Neural progenitor cell (in vitro differentiated cells): Measurements from ENCODE around the gene FOXK2. TPM values are rescaled to one million over a fixed set of nuclear protein-coding genes. Genes with fewer than 3 reads are reported as not detected.

Experiments used
- DNase-seq: peaks from one replicate; pipeline ENCODE4 v3.0.0-alpha.2; 2016; ENCODE audit warnings: low spot score
- H2AFZ ChIP-seq: fragments of 200-600 bp; sonication (generic); replicated peaks from 2 replicates; pipeline ENCODE4 v1.6.1; 2016; ENCODE audit warnings: antibody characterized with exemption
- H3F3A ChIP-seq: fragments of 200-600 bp; sonication (generic); 2 replicates; pipeline ENCODE4 v1.6.1; 2016; ENCODE audit warnings: antibody characterized with exemption, low read depth
- H3K27ac ChIP-seq: fragments of 200-600 bp; sonication (generic); 2 replicates; pipeline ENCODE4 v1.5.1; 2016; ENCODE audit warnings: mild to moderate bottlenecking
- H3K27me3 ChIP-seq: fragments of 200-600 bp; sonication (generic); 2 replicates; pipeline ENCODE4 v1.6.1; 2016; ENCODE audit warnings: mild to moderate bottlenecking, moderate library complexity
- H3K36me3 ChIP-seq: fragments of 200-600 bp; sonication (generic); 2 replicates; pipeline ENCODE4 v1.5.1; 2016
- H3K4me1 ChIP-seq: fragments of 200-600 bp; sonication (generic); 2 replicates; pipeline ENCODE4 v1.6.1; 2016; ENCODE audit warnings: mixed run types
- H3K4me2 ChIP-seq: fragments of 200-600 bp; sonication (generic); 2 replicates; pipeline ENCODE4 v1.6.1; 2016
- H3K4me3 ChIP-seq: fragments of 200-600 bp; sonication (generic); 2 replicates; pipeline ENCODE4 v1.5.1; 2016
- H3K79me2 ChIP-seq: fragments of 200-600 bp; sonication (generic); 2 replicates; pipeline ENCODE4 v1.6.1; 2016; ENCODE audit warnings: low read depth
- H3K9ac ChIP-seq: fragments of 200-600 bp; sonication (generic); 2 replicates; pipeline ENCODE4 v1.6.1; 2016
- H3K9me3 ChIP-seq: fragments of 200-600 bp; sonication (generic); 2 replicates; pipeline ENCODE4 v1.5.1; 2016; ENCODE audit warnings: low read depth
- H4K20me1 ChIP-seq: fragments of 200-600 bp; sonication (generic); 2 replicates; pipeline ENCODE4 v1.6.1; 2016; ENCODE audit warnings: low read depth
- H3K27ac Mint-ChIP-seq: 3 replicates; pipeline ENCODE4 v1.8.0; 2021; ENCODE audit warnings: mixed read lengths
- H3K27me3 Mint-ChIP-seq: 2 replicates; pipeline ENCODE4 v1.8.0; 2022; ENCODE audit warnings: low read depth, mild to moderate bottlenecking, inconsistent platforms, moderate library complexity, mixed read lengths; ENCODE audit not compliant: insufficient read depth
- H3K36me3 Mint-ChIP-seq: 3 replicates; pipeline ENCODE4 v1.8.0; 2021; ENCODE audit warnings: mixed read lengths
- H3K4me1 Mint-ChIP-seq: 3 replicates; pipeline ENCODE4 v1.8.0; 2021; ENCODE audit warnings: mixed read lengths
- H3K4me3 Mint-ChIP-seq: 3 replicates; pipeline ENCODE4 v1.8.0; 2021; ENCODE audit warnings: mild to moderate bottlenecking, moderate library complexity, mixed read lengths
- H3K9me3 Mint-ChIP-seq: 3 replicates; pipeline ENCODE4 v1.8.0; 2020; ENCODE audit warnings: mixed read lengths
- CTCF ChIP-seq: fragments of 200-600 bp; sonication (generic); IDR thresholded peaks from 2 replicates; pipeline ENCODE4 v1.5.1; 2017; ENCODE audit warnings: antibody characterized with exemption, mild to moderate bottlenecking
- EZH2 ChIP-seq: fragments of 200-600 bp; sonication (generic); IDR thresholded peaks from 2 replicates; pipeline ENCODE4 v1.6.1; 2017; ENCODE audit warnings: antibody characterized with exemption, mild to moderate bottlenecking, moderate library complexity
- EZH2phosphoT487 ChIP-seq: fragments of 200-600 bp; sonication (generic); IDR thresholded peaks from 2 replicates; pipeline ENCODE4 v1.6.1; 2017; ENCODE audit warnings: antibody characterized with exemption
- total RNA-seq: library from RNA; depleted of rRNA; stranded (reverse); fragments of >200 nt; gene quantifications from 2 replicates; pipeline ENCODE4 v1.2.3, GENCODE V29; 2015; ENCODE audit warnings: low replicate concordance

FOXK2 gene
- total RNA-seq, 1 donor from 2014 or later: 28.1 TPM

GRCh38 chr17:82480318-82480717, 39.2 kb upstream of the FOXK2 start:
- Mint-ChIP-seq H3K4me1 (no peaks in the 10 kb centered on the region), H3K27me3 (peaks cover 2% of the 10 kb centered on the region), H3K36me3 (peaks cover 35% of the 10 kb centered on the region), H3K4me3 (no peak overlapping the region), H3K27ac (no peak overlapping the region), H3K9me3 (no peaks in the 10 kb centered on the region)
- DNase-seq: no peak
- no peak overlapping the region for H2AFZ ChIP-seq
- no peaks in the 10 kb centered on the region for H3K4me1 ChIP-seq
- no peak overlapping the region for H3K27ac ChIP-seq
- H3K79me2 ChIP-seq: no peaks in the 10 kb centered on the region
- H3K4me2 ChIP-seq: no peak overlapping the region
- no peaks in the 10 kb centered on the region for H3K27me3 ChIP-seq
- H3K9ac ChIP-seq: no peak overlapping the region
- H3K4me3 ChIP-seq: no peak overlapping the region
- H3K36me3 ChIP-seq: peaks cover 3% of the 10 kb centered on the region
- no peaks in the 10 kb centered on the region for H3F3A ChIP-seq
- H4K20me1 ChIP-seq: peaks cover 10% of the 10 kb centered on the region
- TF ChIP-seq EZH2phosphoT487 (no peak), CTCF (no peak), EZH2 (no peak)
- H3K9me3 ChIP-seq: no peaks in the 10 kb centered on the region

- Mint-ChIP-seq H3K4me1 (no peaks in the 10 kb centered on the region), H3K36me3 (peaks cover 41% of the 10 kb centered on the region), H3K9me3 (no peaks in the 10 kb centered on the region), H3K4me3 (no peak overlapping the region), H3K27me3 (no peaks in the 10 kb centered on the region), H3K27ac (no peak overlapping the region)
- Histone ChIP-seq H3K79me2 (no peaks in the 10 kb centered on the region), H3K4me3 (no peak overlapping the region), H2AFZ (no peak overlapping the region), H4K20me1 (peaks cover 3% of the 10 kb centered on the region), H3K4me2 (no peak overlapping the region), H3K27ac (no peak overlapping the region), H3K36me3 (peaks cover 3% of the 10 kb centered on the region), H3K27me3 (no peaks in the 10 kb centered on the region), H3K4me1 (no peaks in the 10 kb centered on the region), H3K9ac (no peak overlapping the region), H3F3A (no peaks in the 10 kb centered on the region), H3K9me3 (no peaks in the 10 kb centered on the region)
- no peak for TF ChIP-seq EZH2phosphoT487
- no peak for TF ChIP-seq EZH2
- TF ChIP-seq CTCF: no peak
- DNase-seq: no peak
These were observed 36.3 kb upstream of the FOXK2 start for GRCh38 chr17:82483204-82483660.

GRCh38 chr17:82483836-82484235, 35.7 kb upstream of the FOXK2 start:
- Histone ChIP-seq H3K27me3 (no peaks in the 10 kb centered on the region), H3K4me2 (no peak overlapping the region), H3F3A (no peaks in the 10 kb centered on the region), H3K4me1 (no peaks in the 10 kb centered on the region), H3K9ac (no peak overlapping the region), H2AFZ (no peak overlapping the region), H3K4me3 (no peak overlapping the region), H3K79me2 (no peaks in the 10 kb centered on the region), H3K36me3 (peaks cover 3% of the 10 kb centered on the region), H3K27ac (no peak overlapping the region), H3K9me3 (no peaks in the 10 kb centered on the region), H4K20me1 (peaks cover 8% of the 10 kb centered on the region)
- Mint-ChIP-seq H3K4me1 (no peaks in the 10 kb centered on the region), H3K9me3 (no peaks in the 10 kb centered on the region), H3K36me3 (peaks cover 44% of the 10 kb centered on the region), H3K4me3 (no peak overlapping the region), H3K27ac (no peak overlapping the region), H3K27me3 (no peaks in the 10 kb centered on the region)
- no peak for DNase-seq
- TF ChIP-seq EZH2phosphoT487: no peak
- no peak for TF ChIP-seq EZH2
- no peak for TF ChIP-seq CTCF
